NCI-H524 treated with DMSO at 0.1 percent for 48 hours (cell line): ENCODE data around the gene BRD3.

ENCODE experiments used
- DNase-seq: peaks from one replicate; lab custom pipeline; 2025; lab: John Stamatoyannopoulos, UW

Gene BRD3

DNA sequence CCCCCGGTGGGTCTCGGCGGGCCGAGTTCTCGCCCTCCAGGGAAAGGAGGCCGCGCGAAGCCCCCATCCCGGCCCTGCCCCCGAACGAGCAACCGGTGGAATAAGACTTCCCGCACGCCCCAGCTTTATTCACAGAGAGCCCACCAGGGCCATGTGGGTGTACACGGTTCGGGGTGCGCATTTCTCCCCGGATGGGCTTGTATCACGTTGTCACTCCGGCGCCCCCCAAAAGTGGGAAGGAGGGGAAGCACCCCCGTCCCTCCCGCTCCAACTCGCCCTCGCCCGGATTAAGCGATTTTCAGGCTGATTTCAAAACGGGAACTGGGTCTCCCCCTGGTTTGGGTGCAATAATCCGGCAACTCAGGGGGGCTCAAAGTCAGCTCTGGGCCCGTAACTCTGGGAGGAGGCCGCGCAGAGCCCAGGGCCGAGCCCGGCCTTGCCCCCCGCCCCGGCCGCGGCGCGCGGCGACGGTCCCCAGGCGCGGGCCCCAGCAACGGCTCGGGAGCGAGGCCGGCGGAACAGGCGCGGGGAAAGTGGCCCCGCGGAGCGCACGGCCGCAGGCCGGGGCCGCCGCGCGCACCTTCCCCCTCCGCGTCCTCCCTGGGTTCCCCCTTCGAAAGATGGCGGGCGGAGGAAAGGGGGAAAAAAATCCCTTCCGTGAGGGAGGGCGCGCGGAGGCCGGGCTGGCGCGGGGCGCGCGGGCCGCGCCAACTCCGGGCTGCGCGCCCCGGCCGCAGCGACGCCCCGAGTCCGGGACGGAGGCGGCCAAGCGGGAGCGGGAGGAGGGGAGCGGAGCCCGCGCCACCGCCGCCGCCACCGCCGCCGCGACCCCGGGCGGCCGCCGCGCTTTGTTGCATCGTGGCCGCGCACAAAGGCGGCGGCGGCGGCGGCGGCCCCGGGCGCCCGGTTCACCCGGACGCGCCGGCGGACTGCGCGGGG, 644 bp downstream of the BRD3 start:
- no peak for DNase-seq

DNA sequence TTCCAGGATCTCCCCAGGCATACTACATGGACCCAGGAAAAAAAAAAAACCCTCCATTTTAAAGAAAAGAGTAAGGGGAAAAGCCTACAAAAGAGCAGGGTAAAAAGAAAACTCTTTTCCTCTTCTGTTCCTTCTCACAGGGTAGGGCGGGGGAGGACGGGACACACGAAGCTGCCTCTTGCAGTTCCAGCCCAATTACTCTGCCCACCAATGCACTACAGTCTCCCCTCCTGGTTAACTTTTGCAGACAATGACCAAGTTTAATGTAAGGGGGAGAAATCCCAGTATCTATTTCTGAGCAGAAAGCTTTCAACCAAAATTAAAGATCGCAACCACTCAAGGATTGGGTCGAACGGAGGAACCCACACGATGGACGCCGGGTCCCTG, 1.3 kb downstream of the BRD3 start:
- no peak for DNase-seq

DNA sequence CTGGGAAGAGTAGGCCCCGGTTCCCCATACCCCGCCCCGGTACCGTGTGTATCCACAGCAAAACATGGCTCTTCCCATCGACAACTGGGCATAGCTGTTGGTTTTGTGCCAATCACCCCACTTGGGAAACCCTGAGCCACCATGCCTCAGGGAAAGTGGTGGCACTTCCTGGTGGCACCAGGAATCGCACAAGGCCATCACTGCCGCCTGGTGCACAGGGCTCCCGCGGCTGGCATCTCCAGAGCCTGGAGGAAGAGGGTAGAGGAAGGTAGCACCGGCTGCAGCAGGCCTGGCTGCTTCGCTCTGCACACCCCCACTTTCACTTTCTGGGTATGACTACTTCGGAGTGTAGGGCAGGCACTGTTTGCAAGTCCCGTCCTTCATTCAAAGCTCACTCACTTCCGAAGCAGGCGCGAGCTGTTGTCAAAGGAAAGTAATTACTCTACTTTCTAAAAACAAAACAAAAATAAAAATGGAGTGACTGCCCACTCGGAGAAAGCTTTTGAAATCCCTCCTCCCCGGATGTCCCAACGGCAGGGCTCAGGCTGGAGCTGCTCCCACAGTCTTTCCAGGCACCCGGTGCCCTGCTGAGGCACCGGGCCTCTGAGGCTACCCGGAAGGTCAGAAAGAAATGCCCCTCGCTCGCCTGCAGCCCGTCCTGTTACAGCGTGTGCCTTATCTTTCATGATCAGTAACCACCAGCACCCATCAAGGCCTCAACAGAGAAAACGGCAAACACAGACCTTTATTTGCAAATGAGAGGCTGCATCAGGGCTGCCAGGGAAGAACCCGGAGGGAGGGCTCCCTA, 2.0 kb downstream of the BRD3 start:
- no peak for DNase-seq

DNA sequence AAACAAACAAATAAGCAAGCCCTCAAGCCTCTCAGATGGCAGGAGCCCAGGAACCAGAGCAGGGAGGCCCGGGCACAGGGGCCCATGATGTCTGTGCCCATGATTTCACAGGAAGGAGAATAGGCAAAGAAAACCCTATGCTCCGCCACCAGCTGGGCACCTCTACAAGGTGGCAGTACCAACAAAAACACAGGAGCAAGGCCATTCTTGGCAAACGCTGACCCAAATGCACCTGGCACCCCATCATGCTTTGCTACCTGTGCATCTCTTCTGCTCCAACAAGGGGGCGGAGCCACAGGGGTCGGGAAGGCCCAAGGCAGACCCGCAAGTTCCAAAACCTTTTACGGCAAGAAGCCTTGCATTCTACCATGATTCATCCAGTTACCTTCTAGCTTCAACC, 3.1 kb downstream of the BRD3 start:
- no peak for DNase-seq

DNA sequence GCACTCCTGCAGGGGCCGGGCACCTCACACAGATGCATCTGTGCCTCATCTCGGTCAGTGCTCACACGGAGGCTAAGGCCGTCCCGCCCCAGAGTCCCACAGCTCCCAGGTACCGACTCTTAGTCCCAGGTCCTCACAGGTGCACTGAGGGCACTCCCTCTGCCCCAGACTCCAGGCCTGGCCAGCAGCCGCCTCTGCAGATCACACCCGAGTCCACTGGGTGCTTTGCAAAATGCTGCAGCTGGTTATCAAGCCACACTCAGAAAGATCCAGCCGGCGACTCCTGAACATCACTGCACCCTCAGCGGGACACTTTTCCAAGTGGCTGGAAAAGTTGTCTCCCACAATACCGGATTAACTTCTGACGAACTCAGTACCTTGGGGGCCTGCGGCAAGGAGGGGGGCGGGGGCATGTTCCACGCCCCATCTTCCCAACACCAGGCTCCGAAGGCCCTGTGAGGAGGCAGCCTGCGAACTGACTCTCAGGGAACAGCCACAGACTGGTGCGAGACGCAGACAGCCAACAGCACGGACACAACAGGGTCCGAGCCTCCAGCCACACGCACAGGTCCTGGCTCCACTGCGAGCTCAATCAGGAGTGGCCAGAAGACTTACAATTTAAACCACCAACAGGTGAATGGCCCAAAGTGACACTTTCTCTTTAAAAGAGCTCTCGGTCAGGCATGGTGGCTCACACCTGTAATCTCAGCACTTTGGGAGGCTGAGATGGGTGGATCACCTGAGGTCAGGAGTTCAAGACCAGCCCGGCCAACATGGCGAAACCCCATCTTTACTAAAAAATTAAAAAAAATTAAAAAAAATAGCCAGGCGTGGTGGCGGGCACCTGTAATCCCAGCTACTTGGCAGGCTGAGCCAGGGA, 4.0 kb downstream of the BRD3 start:
- DNase-seq, result no peak

DNA sequence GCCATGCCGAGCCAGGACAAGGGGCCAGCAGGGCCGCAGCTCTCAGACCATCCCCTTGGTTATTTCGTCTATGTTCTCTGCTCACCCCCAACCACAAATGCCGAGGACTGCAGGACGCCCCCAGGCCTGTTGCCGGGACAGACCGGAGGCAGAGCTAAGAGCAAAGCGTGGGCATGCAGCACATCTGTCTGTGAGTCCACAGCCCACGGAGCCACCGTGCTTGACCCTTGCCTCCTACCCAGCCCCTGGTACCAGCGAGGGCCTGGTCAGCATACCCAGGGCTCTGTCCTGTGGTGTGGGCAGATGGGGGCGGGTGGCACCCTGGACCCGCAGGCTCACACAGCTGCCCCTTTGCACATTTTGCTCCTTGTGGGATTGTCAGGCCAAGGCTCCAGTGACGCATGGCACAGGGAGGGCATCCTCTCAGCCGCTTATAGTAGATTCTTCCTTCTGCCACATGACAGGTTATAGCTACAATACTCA, 4.7 kb downstream of the BRD3 start:
- no peak for DNase-seq

DNA sequence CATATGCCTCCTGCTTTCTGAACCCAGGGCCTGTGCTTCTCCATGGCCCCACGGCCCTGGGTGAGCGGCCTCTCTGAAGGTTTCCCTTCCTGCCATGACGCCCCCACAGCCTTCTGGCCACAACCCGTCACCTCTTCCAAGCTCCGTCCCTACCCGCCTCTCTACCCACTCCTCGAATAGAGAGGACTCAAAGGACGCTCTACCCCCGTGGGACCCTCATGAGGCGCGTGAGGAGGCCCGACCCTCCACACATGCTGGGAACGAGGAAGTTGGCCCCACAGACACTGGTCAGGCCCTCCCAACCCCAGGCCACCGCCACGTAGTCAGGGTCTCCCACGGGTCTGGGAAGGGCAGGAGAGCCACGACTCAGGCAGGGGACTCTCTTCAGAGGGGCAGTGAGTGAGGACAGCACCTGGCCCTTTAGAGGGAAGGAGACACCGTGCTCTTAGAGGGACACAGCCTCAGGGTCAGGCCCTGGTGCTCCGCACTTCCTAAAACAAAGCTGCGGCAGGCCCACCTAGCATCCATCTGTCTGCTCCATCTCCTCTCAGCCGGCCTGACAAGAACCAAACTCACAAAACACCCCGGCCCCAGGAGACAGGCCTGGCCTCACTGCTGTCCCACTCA, 5.3 kb downstream of the BRD3 start:
- DNase-seq, result no peak

DNA sequence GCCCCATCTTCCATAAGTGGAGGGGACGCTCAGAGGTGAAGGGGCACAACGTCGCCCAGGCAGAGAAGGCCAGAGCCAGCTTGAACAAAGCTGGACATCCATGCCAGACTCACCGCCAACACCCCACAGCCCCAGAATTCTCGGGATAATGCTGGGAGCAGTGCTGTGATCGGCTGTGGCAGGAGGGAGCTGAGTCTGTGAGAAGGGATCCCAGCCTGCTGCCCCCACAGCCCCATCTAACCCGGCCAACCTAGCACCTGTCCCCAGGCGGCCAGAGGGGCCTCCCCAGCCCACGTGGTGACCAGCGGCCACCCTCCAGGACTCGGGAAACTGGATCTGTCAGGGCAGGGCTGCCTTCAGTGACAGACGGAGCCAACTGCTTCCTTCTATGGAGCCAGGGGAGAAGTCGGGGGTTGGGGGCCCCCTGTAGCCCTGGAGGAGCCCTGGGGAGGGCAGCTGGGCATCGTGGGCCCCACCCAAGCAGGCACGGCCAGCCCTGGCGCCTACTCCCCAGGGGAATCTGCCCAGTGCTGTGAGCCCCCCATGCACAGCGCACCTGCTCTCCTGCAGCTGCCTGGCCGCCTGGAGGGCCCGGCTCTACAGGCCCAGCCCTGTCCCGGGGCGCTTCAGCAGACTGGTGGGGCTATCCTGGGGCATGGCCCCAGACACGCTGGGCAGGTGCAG, 6.0 kb downstream of the BRD3 start:
- no peak for DNase-seq

DNA sequence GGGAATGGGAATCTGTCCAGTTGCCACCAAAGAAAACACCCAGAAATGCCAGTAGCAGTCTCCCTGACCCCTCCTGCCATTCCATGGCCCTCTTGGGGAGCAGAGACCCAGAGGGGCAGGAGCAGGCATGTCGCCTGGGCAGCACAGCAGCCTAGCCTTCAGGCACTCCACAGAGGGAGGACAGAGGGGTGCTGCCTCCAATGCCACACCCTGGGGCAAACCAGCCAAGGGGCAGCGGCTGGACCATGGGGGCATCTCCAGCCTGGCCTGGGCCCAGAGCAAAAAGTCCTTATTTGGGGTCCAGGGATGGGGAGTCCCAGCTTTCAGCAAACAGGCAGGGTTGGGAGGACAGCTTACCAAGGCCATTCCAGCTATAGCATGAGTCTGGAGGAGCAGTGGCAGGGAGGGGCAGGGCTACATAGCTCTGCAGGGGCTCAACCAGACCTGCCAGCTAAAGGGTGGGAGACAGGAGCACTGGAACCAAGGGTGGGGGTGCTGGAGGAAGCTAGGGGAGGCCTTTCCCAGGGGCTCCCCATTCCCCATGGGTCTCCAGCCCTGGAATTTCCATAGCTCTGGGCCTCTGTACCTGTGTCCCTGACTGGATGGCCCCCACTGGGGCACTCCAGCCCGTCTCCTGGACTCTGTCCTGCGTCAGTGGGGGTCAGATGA, 6.7 kb downstream of the BRD3 start:
- no peak for DNase-seq

DNA sequence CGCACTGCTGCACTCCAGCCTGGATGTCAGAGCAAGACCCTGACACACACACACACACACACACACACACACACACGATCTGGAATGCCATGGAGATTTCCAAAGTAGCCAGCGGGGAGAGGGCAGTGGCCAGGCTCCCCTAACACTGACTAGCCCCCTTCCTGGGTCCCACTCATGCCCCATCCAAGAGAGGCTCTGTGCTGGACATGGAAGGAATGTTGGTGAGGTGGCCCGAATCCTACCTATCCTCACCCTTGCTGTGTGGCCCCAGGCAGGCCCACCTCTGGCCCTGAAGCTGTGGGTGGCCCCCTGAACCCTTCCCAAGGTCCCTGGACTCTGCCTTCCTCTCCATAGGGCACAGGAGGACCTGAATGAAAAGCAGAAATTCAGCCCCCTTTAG, 7.3 kb downstream of the BRD3 start:
- no peak for DNase-seq

DNA sequence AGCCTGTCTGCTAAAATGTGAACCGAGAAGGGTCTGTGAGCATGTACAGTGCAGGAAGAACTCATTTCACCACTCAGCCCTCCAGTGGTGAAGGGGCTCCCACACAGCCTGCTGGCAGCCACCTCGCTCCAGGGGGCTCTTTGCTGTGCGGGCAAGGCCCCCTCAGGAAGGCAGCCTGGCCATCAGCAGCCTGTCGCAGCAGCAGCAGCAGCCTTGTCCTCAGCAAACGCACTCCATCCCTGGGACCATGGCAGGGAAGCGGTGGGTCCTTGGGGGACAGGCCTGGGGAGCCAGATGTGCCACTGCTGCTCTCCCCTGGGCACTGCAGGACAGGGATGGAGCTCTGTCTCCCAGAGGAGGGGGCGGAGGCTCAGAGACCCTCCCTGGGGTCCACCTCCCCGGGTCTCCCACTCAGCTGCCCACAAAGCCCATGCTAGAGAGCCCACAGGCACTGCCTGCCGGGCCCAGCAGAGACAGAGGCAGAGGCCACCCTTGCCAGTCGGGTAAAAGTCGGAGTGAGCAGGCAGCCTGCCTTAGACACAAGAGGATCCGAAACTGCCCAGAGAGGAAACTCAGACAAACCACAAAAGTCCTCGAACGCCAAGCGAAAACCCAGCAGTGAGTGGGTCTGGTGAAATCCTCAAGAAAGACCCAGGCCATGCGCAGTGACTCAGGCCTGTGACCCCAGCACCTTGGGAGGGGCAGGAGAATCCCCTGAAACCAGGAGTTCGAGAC, 8.0 kb downstream of the BRD3 start:
- no peak for DNase-seq

DNA sequence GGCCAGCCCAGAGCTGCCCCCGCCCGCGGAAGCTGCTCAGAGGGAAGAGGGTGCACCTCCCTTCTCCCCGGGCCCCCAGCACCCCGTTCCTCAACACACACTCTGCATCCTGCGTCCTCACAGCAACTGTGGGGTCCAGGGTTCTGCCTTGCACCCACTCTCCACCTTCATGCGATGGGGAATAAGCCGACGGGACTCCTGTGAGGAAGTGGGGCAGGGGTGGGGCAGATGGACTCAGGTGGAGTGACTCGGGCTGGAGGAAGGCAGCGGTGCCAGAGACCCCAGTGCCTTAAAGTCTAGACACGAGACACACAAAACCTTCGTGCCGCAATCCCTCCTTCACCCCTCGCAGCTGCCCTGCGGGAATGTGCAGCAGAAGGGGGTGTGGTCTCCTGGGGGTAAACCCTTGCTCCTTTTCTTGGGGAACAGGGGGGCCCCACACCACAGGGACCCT, 8.6 kb downstream of the BRD3 start:
- DNase-seq, result no peak

DNA sequence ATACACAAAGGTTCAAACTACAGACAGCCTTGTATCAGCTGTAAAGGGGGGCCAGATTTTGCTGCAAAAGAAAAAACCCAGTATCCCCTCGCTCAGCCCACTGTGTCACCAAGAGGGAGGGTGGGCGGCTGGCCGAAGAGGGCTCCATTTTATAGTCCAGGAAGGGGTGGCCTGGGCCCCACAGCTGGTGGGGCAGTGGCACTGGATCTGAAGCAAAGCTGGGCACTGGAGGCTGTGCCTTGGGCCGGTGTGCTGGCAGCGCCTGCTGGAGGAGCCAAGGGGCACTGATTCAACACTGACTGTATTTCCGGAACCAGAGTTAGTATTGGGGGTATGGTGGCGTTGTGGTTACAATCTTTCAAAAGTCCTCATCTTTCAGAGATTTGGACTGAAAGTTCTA, 9.1 kb downstream of the BRD3 start:
- no peak for DNase-seq

DNA sequence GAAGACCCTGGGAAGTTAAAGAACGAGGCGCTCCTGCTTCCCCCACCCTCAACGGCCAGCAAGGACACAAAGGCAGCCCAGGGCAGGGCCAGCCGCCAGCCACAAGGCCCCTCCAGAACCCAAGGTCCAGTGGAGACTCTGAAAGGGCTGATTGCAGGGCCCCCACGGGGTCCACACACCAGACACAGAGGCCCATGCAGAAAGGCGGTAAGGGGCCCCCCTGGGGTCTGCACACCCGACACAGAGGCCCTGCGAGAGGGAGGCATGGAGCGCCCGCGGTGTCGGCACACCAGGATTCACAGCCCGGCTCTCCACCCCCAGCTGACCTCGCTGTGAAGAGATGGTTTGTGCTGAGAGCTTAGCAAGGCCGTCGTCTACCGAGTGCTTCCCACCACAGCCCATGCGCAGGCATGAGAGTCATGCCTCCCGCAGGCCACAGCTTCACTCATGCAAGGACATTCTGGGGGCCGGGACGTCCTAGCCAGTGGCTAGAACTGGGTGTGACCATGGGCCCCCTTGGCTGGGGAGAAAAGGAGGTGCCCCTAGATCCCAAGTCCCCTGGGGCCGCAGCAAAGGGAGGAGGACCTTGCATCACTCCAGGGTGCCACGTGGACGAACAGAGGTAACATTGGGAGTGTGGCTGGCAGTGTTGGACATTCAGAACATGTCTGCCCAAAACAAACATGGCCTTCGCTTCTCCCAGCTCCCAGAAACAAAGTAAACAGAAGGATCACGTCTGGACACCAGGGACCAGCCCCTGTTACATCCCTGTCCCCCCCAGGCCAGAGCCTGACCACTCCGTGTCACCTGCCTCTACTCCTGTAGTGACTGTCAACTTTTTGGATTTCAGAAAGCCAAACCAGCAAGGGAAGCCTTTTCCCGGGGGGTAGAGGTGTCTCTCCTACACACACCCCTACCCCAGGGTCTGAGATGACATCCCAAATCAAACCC, 9.8 kb downstream of the BRD3 start:
- DNase-seq, result no peak

DNA sequence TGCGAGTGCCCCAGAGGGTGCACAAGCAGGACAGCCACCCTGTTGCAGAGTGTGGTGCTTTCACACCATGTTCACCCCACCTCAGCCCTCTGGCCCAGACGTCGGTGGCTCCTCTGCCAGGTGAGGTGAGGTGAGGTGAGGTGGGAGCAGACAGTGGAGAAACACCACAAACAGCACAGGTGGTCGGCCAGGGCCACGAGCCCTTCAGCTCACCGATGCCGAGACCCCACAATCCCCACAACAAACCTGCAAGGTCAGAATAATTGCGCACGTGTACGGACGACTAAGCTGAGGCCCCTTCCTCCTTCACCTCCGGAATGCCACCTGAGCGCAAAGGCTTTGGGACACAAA, 10.5 kb downstream of the BRD3 start:
- DNase-seq, result no peak

DNA sequence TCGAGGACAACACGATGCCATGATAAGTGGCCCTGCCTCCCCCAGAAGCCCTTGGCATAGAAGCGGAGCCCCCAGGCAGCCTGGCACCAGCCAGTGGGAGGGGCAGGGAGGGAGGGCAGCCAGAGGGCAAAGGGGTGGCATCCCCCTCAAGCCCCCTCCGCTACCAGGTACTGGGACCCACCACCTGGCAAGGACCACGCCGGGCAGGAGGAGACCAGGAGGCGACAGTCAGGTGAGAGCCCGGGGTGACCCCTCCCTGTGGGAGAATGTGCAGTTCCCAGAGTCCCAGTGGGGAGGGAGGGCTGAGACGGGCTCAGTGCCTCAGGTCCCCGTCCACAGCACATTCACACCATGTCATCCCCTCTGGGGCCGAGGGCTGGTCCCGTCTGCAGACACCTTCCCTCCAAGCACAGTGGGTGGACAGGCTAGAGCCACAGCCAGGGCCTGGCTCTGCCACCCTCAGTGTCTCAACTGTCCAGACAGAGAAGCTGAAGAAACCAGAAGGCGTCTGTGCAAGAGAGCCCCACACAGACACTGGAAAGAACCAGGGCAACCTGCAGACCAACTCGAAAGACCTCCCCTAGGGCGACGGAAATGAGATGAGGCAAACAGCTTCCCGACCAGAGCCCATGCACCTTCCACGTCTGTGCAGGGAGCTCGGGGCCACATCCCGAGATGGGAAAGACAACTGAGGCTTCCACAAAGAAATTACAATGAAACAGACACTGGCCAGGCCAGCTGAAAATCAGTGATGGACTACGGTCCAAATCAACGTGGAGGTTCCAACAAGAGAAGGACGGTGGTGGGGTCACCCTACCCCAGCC, 11.1 kb downstream of the BRD3 start:
- no peak for DNase-seq

DNA sequence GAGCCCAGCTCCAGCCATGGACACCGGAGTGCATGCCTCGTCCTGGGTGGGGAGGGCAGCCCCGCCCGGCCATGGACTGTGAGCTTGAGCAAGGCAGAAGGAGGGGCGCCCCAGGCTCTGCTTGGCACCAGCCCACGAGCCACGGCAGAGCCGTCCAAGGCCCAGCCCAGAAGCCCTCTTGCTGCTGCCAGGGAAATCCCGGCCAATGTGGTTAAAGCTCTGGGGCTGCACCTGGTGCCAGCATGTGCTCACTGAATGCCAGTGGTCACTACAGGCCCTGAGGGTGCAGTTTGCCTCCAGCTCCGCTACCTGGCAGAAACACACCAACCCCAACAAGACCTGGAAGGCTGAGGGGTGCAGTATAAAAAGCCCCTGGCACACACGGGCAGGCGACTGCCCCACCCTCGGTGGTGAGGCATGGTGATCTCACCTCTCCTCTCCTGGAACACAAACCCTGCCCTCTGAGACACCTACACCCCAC, 11.8 kb downstream of the BRD3 start:
- DNase-seq, result no peak
